GM18909 (cell line): Measurements from ENCODE around the gene ZAR1.
"Not testable (repeated sequence)": the region's sequence is repeated elsewhere in the genome, so short reads cannot be mapped to it uniquely, and the experiment has no call there.

Source experiments
- ATAC-seq: cut with Tn5 transposase; IDR thresholded peaks from one replicate; pipeline ENCODE4 v1.9.1; 2021; ENCODE audit warnings: mild to moderate bottlenecking; ENCODE audit not compliant: unreplicated experiment, poor library complexity

The ZAR1 gene

GRCh38 chr4:48490012-48490679 lies at the start of gene ZAR1:
ZAR1 (plus strand) TSS chr4:48490252; CDS start chr4:48490292, 40 bp downstream.
- ATAC-seq, result no peak

GRCh38 chr4:48440914-48441313 lies 49.1 kb upstream of the ZAR1 start:
- ATAC-seq, result not testable (repeated sequence)

- ATAC-seq, result no peak
These were observed 44.3 kb upstream of the ZAR1 start for GRCh38 chr4:48445704-48446103.

- no peak for ATAC-seq
These were observed 43.4 kb upstream of the ZAR1 start for GRCh38 chr4:48446642-48447041.

GRCh38 chr4:48449151-48449550 lies 40.9 kb upstream of the ZAR1 start:
- ATAC-seq, result no peak

GRCh38 chr4:48450740-48451139 lies 39.3 kb upstream of the ZAR1 start:
- no peak for ATAC-seq

GRCh38 chr4:48451656-48452055 lies 38.4 kb upstream of the ZAR1 start:
- ATAC-seq, result not testable (repeated sequence)

- ATAC-seq, result no peak
These were observed 35.5 kb upstream of the ZAR1 start for GRCh38 chr4:48454591-48454990.

- ATAC-seq, result no peak
These were observed 29.1 kb upstream of the ZAR1 start for GRCh38 chr4:48461000-48461399.

- ATAC-seq, result no peak
These were observed 27.7 kb upstream of the ZAR1 start for GRCh38 chr4:48462363-48462762.

- no peak for ATAC-seq
These were observed 22.6 kb upstream of the ZAR1 start for GRCh38 chr4:48467442-48467841.

GRCh38 chr4:48467891-48468290 lies 22.2 kb upstream of the ZAR1 start:
- ATAC-seq, result no peak

GRCh38 chr4:48470137-48470536 lies 19.9 kb upstream of the ZAR1 start:
- ATAC-seq, result no peak

- ATAC-seq, result no peak
These were observed 19.5 kb upstream of the ZAR1 start for GRCh38 chr4:48470570-48470969.

- ATAC-seq, result no peak
These were observed 17.3 kb upstream of the ZAR1 start for GRCh38 chr4:48472794-48473193.

- ATAC-seq, result no peak
These were observed 14.3 kb upstream of the ZAR1 start for GRCh38 chr4:48475770-48476169.

GRCh38 chr4:48478273-48478672 lies 11.8 kb upstream of the ZAR1 start:
- no peak for ATAC-seq

GRCh38 chr4:48481581-48481980 lies 8.5 kb upstream of the ZAR1 start:
- no peak for ATAC-seq

GRCh38 chr4:48483006-48483776 lies 6.9 kb upstream of the ZAR1 start, which contains the start of gene SLC10A4:
SLC10A4 (plus strand) TSS chr4:48483343; CDS start chr4:48483562, 219 bp downstream.
- peak; percentile 57 for ATAC-seq

- ATAC-seq, result peak; percentile 21
These were observed 6.1 kb upstream of the ZAR1 start for GRCh38 chr4:48483777-48484493.
